Body of pancreas (tissue), 4 donors: ENCODE results near the gene GGCT. TPM values are rescaled to one million over a fixed set of nuclear protein-coding genes. Genes with fewer than 3 reads are reported as not detected.
"Not testable (repeated sequence)": the region's sequence is repeated elsewhere in the genome, so short reads cannot be mapped to it uniquely, and the experiment has no call there.

Experiments
- ATAC-seq: fragments of 150-250 bp; one replicate; pipeline ENCODE4 v1.9.1; 2016
- DNase-seq, 4 donors: peaks; one replicate each; pipeline ENCODE4 v3.0.0-alpha.2; 2019
- H3K27ac ChIP-seq, 4 donors: fragments of 200-600 bp; sonication (generic); 1 replicate in 3 of 4; 2 replicates in 1 of 4; pipeline versions ENCODE4 v1.5.1 to v1.6.1; 2016 to 2019; ENCODE audit warnings: mild to moderate bottlenecking in 1 of 4, mixed read lengths in 1 of 4, moderate library complexity in 1 of 4
- H3K27me3 ChIP-seq, 2 donors: fragments of 200-600 bp; sonication (generic); one replicate each; pipeline ENCODE4 v1.6.0; 2016; ENCODE audit warnings: mild to moderate bottlenecking in 1 of 2
- H3K36me3 ChIP-seq, 2 donors: fragments of 200-600 bp; sonication (generic); replicated peaks in 1 of 2; 2 replicates each; pipeline ENCODE4 v1.5.1; 2016; ENCODE audit warnings: low read depth in 2 of 2; ENCODE audit not compliant: insufficient read depth in 1 of 2
- H3K4me1 ChIP-seq: fragments of 200-600 bp; sonication (generic); one replicate; pipeline ENCODE4 v1.6.0; 2016
- H3K4me3 ChIP-seq, 2 donors: fragments of 200-600 bp; sonication (generic); 1 replicate in 1 of 2; 2 replicates in 1 of 2; pipeline ENCODE4 v1.5.1; 2016 to 2019
- H3K9me3 ChIP-seq, 3 donors: fragments of 200-600 bp; sonication (generic); 1 replicate in 2 of 3; 2 replicates in 1 of 3; pipeline ENCODE4 v1.5.1; 2016
- POLR2A ChIP-seq, 3 donors: fragments of 450-650 bp; IDR thresholded peaks; one replicate each; pipeline ENCODE4 v1.6.1; 2016; ENCODE audit warnings: antibody characterized with exemption in 3 of 3, mild to moderate bottlenecking in 2 of 3
- WGBS, 2 donors: methylation state at CpG; one replicate each; pipeline ENCODE4 v1.1.5; 2017; 5-methylcytosine and 5-hydroxymethylcytosine counted together
- intact Hi-C: fragments of 100-400 bp; cut with DNase I; formaldehyde crosslinking; loops from one replicate; pipeline ENCODE4 v1.15.1; 2023
- total RNA-seq, 2 donors: library from RNA; depleted of rRNA; stranded (reverse); fragments of >200 nt; gene quantifications; one replicate each; pipeline ENCODE4 v1.1.0, GENCODE V29; 2016
- TF ChIP-seq, protein P1 (sequence below), 7 experiments: fragments of 450-650 bp in 4 of 7; fragments of 200-600 bp in 3 of 7; sonication (generic) in 3 of 7; IDR thresholded peaks; one replicate each; pipeline ENCODE4 v1.5.1; 2016 to 2019; ENCODE audit warnings: antibody characterized with exemption in 7 of 7

GGCT gene
- total RNA-seq, 2 donors from 2014 or later, result 13.5 to 42.2 TPM

- WGBS, 2 donors, result 76 to 77% methylated on average over 6 of the region's 6 CpGs
- TF ChIP-seq POLR2A (IDR thresholded peaks at IDR 0.05), result no peak
- TF ChIP-seq, protein P1, sequence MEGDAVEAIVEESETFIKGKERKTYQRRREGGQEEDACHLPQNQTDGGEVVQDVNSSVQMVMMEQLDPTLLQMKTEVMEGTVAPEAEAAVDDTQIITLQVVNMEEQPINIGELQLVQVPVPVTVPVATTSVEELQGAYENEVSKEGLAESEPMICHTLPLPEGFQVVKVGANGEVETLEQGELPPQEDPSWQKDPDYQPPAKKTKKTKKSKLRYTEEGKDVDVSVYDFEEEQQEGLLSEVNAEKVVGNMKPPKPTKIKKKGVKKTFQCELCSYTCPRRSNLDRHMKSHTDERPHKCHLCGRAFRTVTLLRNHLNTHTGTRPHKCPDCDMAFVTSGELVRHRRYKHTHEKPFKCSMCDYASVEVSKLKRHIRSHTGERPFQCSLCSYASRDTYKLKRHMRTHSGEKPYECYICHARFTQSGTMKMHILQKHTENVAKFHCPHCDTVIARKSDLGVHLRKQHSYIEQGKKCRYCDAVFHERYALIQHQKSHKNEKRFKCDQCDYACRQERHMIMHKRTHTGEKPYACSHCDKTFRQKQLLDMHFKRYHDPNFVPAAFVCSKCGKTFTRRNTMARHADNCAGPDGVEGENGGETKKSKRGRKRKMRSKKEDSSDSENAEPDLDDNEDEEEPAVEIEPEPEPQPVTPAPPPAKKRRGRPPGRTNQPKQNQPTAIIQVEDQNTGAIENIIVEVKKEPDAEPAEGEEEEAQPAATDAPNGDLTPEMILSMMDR (IDR thresholded peaks at IDR 0.05), result no peak
- Histone ChIP-seq H3K9me3 (no peaks in the 10 kb centered on the region), H3K4me1 (peaks cover 4% of the 10 kb centered on the region), H3K36me3 (no peaks in the 10 kb centered on the region), H3K4me3 (no peak overlapping the region), H3K27ac (no peak overlapping the region), H3K27me3 (no peaks in the 10 kb centered on the region)
- intact Hi-C loops, result no loop called here
- DNase-seq, result no peak
- no peak for ATAC-seq
These were observed 39.3 kb upstream of the GGCT start for GRCh38 chr7:30543813-30544525.

DNA sequence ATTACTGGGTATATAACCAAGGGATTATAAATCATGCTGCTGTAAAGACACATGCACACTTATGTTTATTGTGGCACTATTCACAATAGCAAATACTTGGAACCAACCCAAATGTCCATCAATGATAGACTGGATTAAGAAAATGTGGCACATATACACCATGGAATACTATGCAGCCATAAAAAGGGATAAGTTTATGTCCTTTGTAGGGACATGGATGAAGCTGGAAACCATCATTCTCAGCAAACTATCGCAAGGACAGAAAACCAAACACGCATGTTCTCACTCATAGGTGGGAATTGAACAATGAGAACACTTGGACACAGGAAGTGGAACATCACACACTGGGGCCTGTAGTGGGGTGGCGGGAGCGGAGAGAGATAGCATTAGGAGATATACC, 38.5 kb upstream of the GGCT start:
- H3K36me3 ChIP-seq, H3K4me1 ChIP-seq, H3K27ac ChIP-seq, H3K27me3 ChIP-seq, DNase-seq, H3K9me3 ChIP-seq, H3K4me3 ChIP-seq, intact Hi-C loops, ATAC-seq: not testable (repeated sequence)
- 98 to 99% methylated on average over 4 of the region's 4 CpGs for WGBS, 2 donors

DNA sequence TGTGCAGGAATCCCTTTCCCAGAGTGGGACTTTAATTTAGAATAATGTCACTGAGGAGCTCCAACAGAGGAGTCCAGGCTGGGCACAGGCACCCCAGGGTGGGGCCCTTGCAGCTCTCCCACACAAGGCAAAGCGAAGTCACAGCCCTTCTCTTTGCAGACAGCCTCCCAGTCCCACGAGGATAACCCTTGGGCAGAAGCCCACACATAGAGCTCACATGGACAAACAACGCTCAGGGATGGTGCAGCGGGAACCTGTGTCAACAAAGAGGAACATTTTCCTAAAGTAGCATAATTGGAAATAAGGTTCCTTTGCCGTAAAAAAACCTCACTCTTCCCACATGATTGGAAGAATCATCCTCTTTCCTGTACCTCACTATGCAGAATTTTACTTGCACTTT, 29.3 kb upstream of the GGCT start:
- TF ChIP-seq, protein P1 (IDR thresholded peaks at IDR 0.05), result no peak
- TF ChIP-seq POLR2A (IDR thresholded peaks at IDR 0.05), result no peak
- no peak overlapping the region for H3K27ac ChIP-seq
- H3K4me1 ChIP-seq, result no peaks in the 10 kb centered on the region
- 84 to 85% methylated on average over 4 to 5 of the region's 5 CpGs for WGBS, 2 donors
- intact Hi-C loops, result no loop called here
- no peak overlapping the region for H3K4me3 ChIP-seq
- no peak for ATAC-seq
- no peak for DNase-seq
- H3K9me3 ChIP-seq, result no peaks in the 10 kb centered on the region
- no peaks in the 10 kb centered on the region for H3K36me3 ChIP-seq
- H3K27me3 ChIP-seq, result no peaks in the 10 kb centered on the region

GRCh38 chr7:30531286-30531685, 26.7 kb upstream of the GGCT start:
- no peak for DNase-seq
- Histone ChIP-seq H3K27me3 (no peaks in the 10 kb centered on the region), H3K36me3 (no peaks in the 10 kb centered on the region), H3K9me3 (no peaks in the 10 kb centered on the region), H3K27ac (no peak overlapping the region), H3K4me1 (no peaks in the 10 kb centered on the region), H3K4me3 (no peak overlapping the region)
- no peak for ATAC-seq
- no peak for TF ChIP-seq POLR2A (IDR thresholded peaks at IDR 0.05)
- TF ChIP-seq, protein P1 (IDR thresholded peaks at IDR 0.05), result no peak
- intact Hi-C loops, result no loop called here
- 94% methylated on average over 3 of the region's 3 CpGs for WGBS, 2 donors

GRCh38 chr7:30530373-30530772, 25.7 kb upstream of the GGCT start:
- intact Hi-C loops, result no loop called here
- no peak for TF ChIP-seq POLR2A (IDR thresholded peaks at IDR 0.05)
- TF ChIP-seq, protein P1 (IDR thresholded peaks at IDR 0.05), result no peak
- ATAC-seq (no peak), DNase-seq (no peak)
- H3K27me3 ChIP-seq, result no peaks in the 10 kb centered on the region
- H3K9me3 ChIP-seq, result no peaks in the 10 kb centered on the region
- WGBS, 2 donors, result 95 to 100% methylated on average over 1 of the region's 1 CpG
- H3K4me1 ChIP-seq, result no peaks in the 10 kb centered on the region
- H3K4me3 ChIP-seq, result no peak overlapping the region
- H3K27ac ChIP-seq, result no peak overlapping the region
- H3K36me3 ChIP-seq, result no peaks in the 10 kb centered on the region
